OCI-LY3 (cell line): Measurements from ENCODE around the gene PDE7B.

Source experiments
- H2AFZ ChIP-seq: fragments of 200-600, 300-600 bp; shearing (Covaris generic); 2 replicates; pipeline ENCODE4 v1.6.0; 2014; ENCODE audit warnings: antibody characterized with exemption, low read depth, low read length
- H3K27ac ChIP-seq: fragments of 200-600, 300-600 bp; sonication (generic); 2 replicates; pipeline ENCODE4 v1.5.1; 2014; ENCODE audit warnings: mild to moderate bottlenecking, low read length, moderate library complexity, mixed read lengths
- H3K27me3 ChIP-seq: fragments of 200-600, 300-600 bp; sonication (generic); 2 replicates; pipeline ENCODE4 v1.6.1; 2014; ENCODE audit warnings: low read depth, low read length, mixed read lengths
- H3K36me3 ChIP-seq: fragments of 200-600, 300-600 bp; sonication (generic); replicated peaks from 2 replicates; pipeline ENCODE3; 2014; ENCODE audit warnings: low read depth, low read length, mixed read lengths
- H3K4me1 ChIP-seq: fragments of 300-600, 200-600 bp; sonication (generic); 2 replicates; pipeline ENCODE4 v1.6.1; 2014; ENCODE audit warnings: low read length, mixed read lengths
- H3K4me2 ChIP-seq: fragments of 200-600, 300-600 bp; sonication (generic); 2 replicates; pipeline ENCODE4 v1.6.1; 2014; ENCODE audit warnings: low read length, mixed read lengths
- H3K4me3 ChIP-seq: fragments of 300-600, 200-600 bp; sonication (generic); 2 replicates; pipeline ENCODE4 v1.5.1; 2014; ENCODE audit warnings: antibody characterized with exemption, mild to moderate bottlenecking, low read length, moderate library complexity
- H3K79me2 ChIP-seq: fragments of 300-600, 200-600 bp; shearing (Covaris generic); 2 replicates; pipeline ENCODE4 v1.6.1; 2014; ENCODE audit warnings: mild to moderate bottlenecking, low read length, mixed read lengths
- H3K9ac ChIP-seq: fragments of 300-600, 200-600 bp; shearing (Covaris generic); 2 replicates; pipeline ENCODE4 v1.6.0; 2014; ENCODE audit warnings: mild to moderate bottlenecking, low read length, moderate library complexity
- H3K9me3 ChIP-seq: fragments of 200-600, 300-600 bp; shearing (Covaris generic); 2 replicates; pipeline ENCODE4 v1.6.1; 2014; ENCODE audit warnings: low read length, mixed read lengths; ENCODE audit not compliant: insufficient read depth
- H4K20me1 ChIP-seq: fragments of 200-600, 300-600 bp; sonication (generic); 2 replicates; pipeline ENCODE4 v1.6.1; 2016; ENCODE audit warnings: low read length, mixed read lengths; ENCODE audit not compliant: insufficient read depth
- EZH2phosphoT487 ChIP-seq: fragments of 200-600 bp; shearing (Covaris generic); IDR thresholded peaks from 2 replicates; pipeline ENCODE4 v1.6.1; 2018; ENCODE audit warnings: antibody characterized with exemption, mixed run types, low read depth
- TF ChIP-seq, protein P1 (sequence below): fragments of 200-600, 300-600 bp; sonication (generic); IDR thresholded peaks from 2 replicates; pipeline ENCODE4 v1.5.1; 2014; ENCODE audit warnings: antibody characterized with exemption, low read length, low read depth

The PDE7B gene

DNA sequence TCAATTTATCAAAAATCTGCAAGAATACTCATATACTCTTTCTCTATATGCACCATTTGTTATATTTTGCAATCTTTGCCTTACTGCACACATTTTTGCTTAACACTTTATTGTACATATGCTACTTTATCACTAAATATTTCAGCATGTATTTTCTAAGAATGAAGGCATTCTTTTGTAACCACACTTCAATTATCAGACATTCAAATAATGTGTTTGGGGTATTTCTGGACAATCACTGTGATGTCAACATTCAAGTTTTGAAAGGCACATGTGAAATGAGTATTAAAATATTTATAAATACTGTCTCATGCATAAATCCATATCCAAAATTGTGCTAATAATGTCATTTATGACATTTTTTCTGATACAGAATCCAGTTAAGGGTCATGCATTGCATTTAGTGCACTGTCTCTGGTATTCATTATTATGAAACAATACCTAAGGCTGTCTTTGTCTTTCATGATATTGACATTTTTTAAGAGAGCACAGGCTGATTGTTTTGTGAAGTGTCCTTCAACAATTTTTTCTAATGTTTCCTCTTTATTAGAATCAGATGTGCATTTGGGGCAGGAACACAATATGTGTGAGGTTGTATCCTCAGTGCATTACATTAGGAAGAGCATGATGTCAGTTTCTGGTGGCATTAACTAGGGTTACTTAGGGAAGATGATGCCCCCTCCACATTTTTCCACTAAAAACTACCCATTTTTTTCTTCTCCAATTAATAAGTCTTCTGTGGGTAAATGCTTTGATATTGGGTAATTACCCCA, 292.9 kb downstream of the PDE7B start:
- Histone ChIP-seq H2AFZ (no peak overlapping the region), H3K9ac (no peak overlapping the region), H3K79me2 (no peaks in the 10 kb centered on the region), H3K27ac (no peak overlapping the region), H4K20me1 (no peaks in the 10 kb centered on the region), H3K4me3 (no peak overlapping the region), H3K4me2 (no peak overlapping the region), H3K27me3 (no peaks in the 10 kb centered on the region), H3K4me1 (no peaks in the 10 kb centered on the region), H3K36me3 (no peaks in the 10 kb centered on the region), H3K9me3 (no peaks in the 10 kb centered on the region)
- TF ChIP-seq, protein P1, sequence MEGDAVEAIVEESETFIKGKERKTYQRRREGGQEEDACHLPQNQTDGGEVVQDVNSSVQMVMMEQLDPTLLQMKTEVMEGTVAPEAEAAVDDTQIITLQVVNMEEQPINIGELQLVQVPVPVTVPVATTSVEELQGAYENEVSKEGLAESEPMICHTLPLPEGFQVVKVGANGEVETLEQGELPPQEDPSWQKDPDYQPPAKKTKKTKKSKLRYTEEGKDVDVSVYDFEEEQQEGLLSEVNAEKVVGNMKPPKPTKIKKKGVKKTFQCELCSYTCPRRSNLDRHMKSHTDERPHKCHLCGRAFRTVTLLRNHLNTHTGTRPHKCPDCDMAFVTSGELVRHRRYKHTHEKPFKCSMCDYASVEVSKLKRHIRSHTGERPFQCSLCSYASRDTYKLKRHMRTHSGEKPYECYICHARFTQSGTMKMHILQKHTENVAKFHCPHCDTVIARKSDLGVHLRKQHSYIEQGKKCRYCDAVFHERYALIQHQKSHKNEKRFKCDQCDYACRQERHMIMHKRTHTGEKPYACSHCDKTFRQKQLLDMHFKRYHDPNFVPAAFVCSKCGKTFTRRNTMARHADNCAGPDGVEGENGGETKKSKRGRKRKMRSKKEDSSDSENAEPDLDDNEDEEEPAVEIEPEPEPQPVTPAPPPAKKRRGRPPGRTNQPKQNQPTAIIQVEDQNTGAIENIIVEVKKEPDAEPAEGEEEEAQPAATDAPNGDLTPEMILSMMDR = no peak
- TF ChIP-seq EZH2phosphoT487 = no peak

DNA sequence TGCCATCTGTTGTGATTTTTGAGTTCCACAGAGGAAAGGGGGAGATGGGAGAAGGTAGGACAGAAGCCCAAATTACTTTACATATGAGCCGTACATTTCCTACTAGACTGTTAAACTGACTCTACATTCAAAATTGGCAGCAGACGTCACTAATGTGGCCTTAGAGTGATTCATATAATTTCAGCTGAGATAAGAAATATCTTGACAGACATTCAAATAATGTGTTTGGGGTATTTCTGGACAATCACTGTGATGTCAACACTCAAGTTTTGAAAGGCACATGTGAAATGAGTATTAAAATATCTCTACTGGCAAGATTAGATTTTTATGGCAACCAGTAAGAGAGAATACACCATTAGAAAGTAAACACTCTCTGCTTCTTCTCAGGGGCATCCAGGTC, 294.6 kb downstream of the PDE7B start:
- Histone ChIP-seq H3K4me1 (no peaks in the 10 kb centered on the region), H3K36me3 (no peaks in the 10 kb centered on the region), H3K79me2 (no peaks in the 10 kb centered on the region), H3K4me3 (no peak overlapping the region), H3K27ac (no peak overlapping the region), H4K20me1 (no peaks in the 10 kb centered on the region), H3K9ac (no peak overlapping the region), H3K9me3 (no peaks in the 10 kb centered on the region), H3K27me3 (no peaks in the 10 kb centered on the region), H3K4me2 (no peak overlapping the region), H2AFZ (no peak overlapping the region)
- TF ChIP-seq, protein P1 = no peak
- TF ChIP-seq EZH2phosphoT487 = no peak

DNA sequence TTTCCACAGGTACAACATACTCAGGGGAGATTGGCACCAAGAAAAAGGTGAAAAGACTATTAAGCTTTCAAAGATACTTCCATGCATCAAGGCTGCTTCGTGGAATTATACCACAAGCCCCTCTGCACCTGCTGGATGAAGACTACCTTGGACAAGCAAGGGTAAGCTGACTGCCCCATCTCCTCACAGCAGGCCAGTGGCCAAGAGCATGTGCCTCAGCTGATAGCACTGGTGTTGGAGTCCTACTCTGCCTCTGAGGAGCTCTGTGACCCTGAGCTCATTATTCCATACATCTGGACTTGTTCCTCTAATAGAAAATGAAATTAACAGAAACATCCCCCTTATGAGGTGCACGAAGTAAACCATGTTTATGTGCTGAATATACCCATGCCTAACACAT, 295.8 kb downstream of the PDE7B start:
- H3K27ac ChIP-seq = no peak overlapping the region
- no peaks in the 10 kb centered on the region for H3K36me3 ChIP-seq
- no peak overlapping the region for H2AFZ ChIP-seq
- H3K4me2 ChIP-seq = no peak overlapping the region
- no peak overlapping the region for H3K4me3 ChIP-seq
- no peaks in the 10 kb centered on the region for H3K9me3 ChIP-seq
- H3K27me3 ChIP-seq = no peaks in the 10 kb centered on the region
- H3K79me2 ChIP-seq = no peaks in the 10 kb centered on the region
- no peak overlapping the region for H3K9ac ChIP-seq
- TF ChIP-seq, protein P1 = no peak
- TF ChIP-seq EZH2phosphoT487 = no peak
- no peaks in the 10 kb centered on the region for H3K4me1 ChIP-seq
- H4K20me1 ChIP-seq = no peaks in the 10 kb centered on the region

DNA sequence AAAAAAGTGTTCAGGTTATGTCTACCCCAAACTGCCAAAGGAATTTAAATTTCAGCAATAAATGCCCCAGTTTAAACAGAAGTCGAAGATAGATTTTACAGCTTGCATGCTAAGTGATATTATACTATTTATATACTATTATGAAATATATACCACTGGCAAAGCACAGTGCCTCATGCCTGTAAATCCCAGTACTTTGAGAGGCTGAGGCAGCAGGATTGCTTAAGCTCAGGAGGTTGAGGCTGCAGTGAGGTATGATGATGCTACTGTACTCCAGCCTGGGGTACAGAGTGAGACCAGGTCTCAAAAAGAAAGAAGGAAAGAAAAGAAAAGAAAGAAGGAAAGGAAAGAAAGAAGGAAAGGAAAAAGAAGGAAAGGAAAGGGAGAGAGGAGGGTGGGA, 296.6 kb downstream of the PDE7B start:
- no peaks in the 10 kb centered on the region for H3K36me3 ChIP-seq
- H3K79me2 ChIP-seq = no peaks in the 10 kb centered on the region
- H3K4me2 ChIP-seq = no peak overlapping the region
- H3K27me3 ChIP-seq = no peaks in the 10 kb centered on the region
- no peak overlapping the region for H3K4me3 ChIP-seq
- no peaks in the 10 kb centered on the region for H3K4me1 ChIP-seq
- no peak overlapping the region for H3K9ac ChIP-seq
- no peak overlapping the region for H3K27ac ChIP-seq
- no peak for TF ChIP-seq EZH2phosphoT487
- TF ChIP-seq, protein P1 = no peak
- H2AFZ ChIP-seq = no peak overlapping the region
- no peaks in the 10 kb centered on the region for H3K9me3 ChIP-seq
- no peaks in the 10 kb centered on the region for H4K20me1 ChIP-seq
